HCT116 (cell line): Measurements from ENCODE around the gene CTDSPL2. TPM values are rescaled to one million over a fixed set of nuclear protein-coding genes. Genes with fewer than 3 reads are reported as not detected.

Experiments used
- ATAC-seq: fragments of 200-7000 bp; cut with Tn5 transposase; 2 replicates; pipeline ENCODE4 v1.9.1; 2020; ENCODE audit warnings: mild to moderate bottlenecking, moderate library complexity
- BruUV-seq: library from RNA; stranded (reverse); fragments of 400-500 nt; replicated peaks from 2 replicates; lab custom pipeline; 2021; lab: Mats Ljungman, UMichigan
- CTCF ChIA-PET: fragments of 300-600 bp; sonication (Branson Sonifier 250); formaldehyde crosslinking; loops from one replicate; lab custom pipeline; 2021; ENCODE audit warnings: antibody characterized with exemption; lab: Charles Lee
- POLR2A ChIA-PET: fragments of 300-600, 350-600 bp; sonication (Branson Sonifier 250); formaldehyde crosslinking; loops from one replicate; lab custom pipeline; 2021; ENCODE audit warnings: antibody characterized with exemption; lab: Charles Lee
- RAD21 ChIA-PET, 2 experiments: fragments of 300-600 bp; sonication (Branson Sonifier 250); formaldehyde crosslinking; loops; one replicate each; lab custom pipeline; 2023; ENCODE audit warnings: low total read pairs in 2 of 2; ENCODE audit not compliant: uncharacterized antibody in 2 of 2, unreplicated experiment in 2 of 2, low non-redundant PET in 1 of 2; lab: Charles Lee
- DNase-seq: peaks from one replicate; pipeline ENCODE4 v3.0.0-alpha.2; 2010; ENCODE audit warnings: low read depth, low spot score
- H2AFZ ChIP-seq: fragments of 200-600 bp; shearing (Covaris generic), sonication (generic); 2 replicates; pipeline ENCODE4 v1.6.1; 2017; ENCODE audit warnings: low read depth, mixed run types, mixed read lengths, antibody characterized with exemption, low read length; ENCODE audit not compliant: poor library complexity, severe bottlenecking
- H3K27ac ChIP-seq: 2 replicates; pipeline ENCODE4 v1.5.1; 2012; ENCODE audit warnings: low read depth, low read length
- H3K27me3 ChIP-seq: fragments of 200-600 bp; sonication (generic); 2 replicates; pipeline ENCODE4 v1.6.1; 2016; ENCODE audit warnings: mixed run types, low read length, mixed read lengths; ENCODE audit not compliant: insufficient read depth
- H3K36me3 ChIP-seq, 2 experiments: fragments of 200-500 bp in 1 of 2; fragments of 200-600 bp in 1 of 2; sonication (Bioruptor generic) in 1 of 2; sonication (generic) in 1 of 2; 2 replicates each; pipeline versions ENCODE4 v1.5.1 to v1.6.1; 2014 to 2016; ENCODE audit warnings: low read length in 2 of 2, inconsistent platforms in 1 of 2, mixed read lengths in 1 of 2, mixed run types in 1 of 2; ENCODE audit not compliant: insufficient read depth in 2 of 2, control insufficient read depth in 1 of 2
- H3K4me1 ChIP-seq, 2 experiments: fragments of 200-600 bp in 1 of 2; sonication (generic) in 1 of 2; 2 replicates each; pipeline versions ENCODE4 v1.5.1 to v1.6.1; 2012 to 2017; ENCODE audit warnings: low read length in 2 of 2, inconsistent platforms in 1 of 2, mild to moderate bottlenecking in 1 of 2, mixed read lengths in 1 of 2, mixed run types in 1 of 2, moderate library complexity in 1 of 2; ENCODE audit not compliant: insufficient read depth in 2 of 2, control insufficient read depth in 1 of 2
- H3K4me2 ChIP-seq: fragments of 200-600 bp; sonication (generic); 2 replicates; pipeline ENCODE4 v1.6.1; 2017; ENCODE audit warnings: mixed run types, low read length, mixed read lengths
- H3K4me3 ChIP-seq, 2 experiments: fragments of 200-600 bp in 1 of 2; sonication (generic) in 1 of 2; replicated peaks in 1 of 2; 2 replicates each; pipeline ENCODE4 v1.5.1; 2011 to 2016; ENCODE audit warnings: low read length in 2 of 2, control low read depth in 1 of 2, low read depth in 1 of 2, mild to moderate bottlenecking in 1 of 2, mixed read lengths in 1 of 2, mixed run types in 1 of 2
- H3K79me2 ChIP-seq: fragments of 200-600 bp; sonication (generic); 2 replicates; pipeline ENCODE4 v1.6.1; 2017; ENCODE audit warnings: mild to moderate bottlenecking, mixed run types, low read length, moderate library complexity, mixed read lengths; ENCODE audit not compliant: insufficient read depth
- H3K9ac ChIP-seq: fragments of 200-600 bp; sonication (generic); 2 replicates; pipeline ENCODE4 v1.6.1; 2016; ENCODE audit warnings: low read length, mixed read lengths
- H3K9me2 ChIP-seq: fragments of 200-600 bp; sonication (generic), shearing (Covaris generic); 2 replicates; pipeline ENCODE4 v1.6.1; 2017; ENCODE audit warnings: mixed run types, mild to moderate bottlenecking, moderate library complexity; ENCODE audit not compliant: insufficient read depth
- H3K9me3 ChIP-seq, 2 experiments: fragments of 200-500 bp in 1 of 2; fragments of 200-600 bp in 1 of 2; sonication (Bioruptor generic) in 1 of 2; sonication (generic) in 1 of 2; 2 replicates each; pipeline ENCODE4 v1.6.1; 2014 to 2017; ENCODE audit warnings: low read length in 2 of 2, mixed read lengths in 2 of 2, inconsistent platforms in 1 of 2, low read depth in 1 of 2, mild to moderate bottlenecking in 1 of 2, mixed run types in 1 of 2, moderate library complexity in 1 of 2; ENCODE audit not compliant: control insufficient read depth in 1 of 2, insufficient read depth in 1 of 2
- H4K20me1 ChIP-seq: fragments of 200-600 bp; sonication (generic), shearing (Covaris generic); 2 replicates; pipeline ENCODE4 v1.6.1; 2017; ENCODE audit warnings: mixed run types, mild to moderate bottlenecking, moderate library complexity; ENCODE audit not compliant: insufficient read depth
- ATF3 ChIP-seq: IDR thresholded peaks from 2 replicates; pipeline ENCODE4 v1.6.1; 2012
- CBX3 ChIP-seq: IDR thresholded peaks from 2 replicates; pipeline ENCODE4 v1.6.1; 2012; ENCODE audit warnings: low read depth
- CEBPB ChIP-seq: IDR thresholded peaks from 2 replicates; pipeline ENCODE4 v1.6.1; 2012; ENCODE audit warnings: low read depth
- EGR1 ChIP-seq: IDR thresholded peaks from 2 replicates; pipeline ENCODE4 v1.6.1; 2012; ENCODE audit warnings: low read depth
- ELF1 ChIP-seq: IDR thresholded peaks from 2 replicates; pipeline ENCODE4 v1.6.1; 2012; ENCODE audit warnings: low read depth, borderline replicate concordance
- EZH2phosphoT487 ChIP-seq: fragments of 200-600 bp; IDR thresholded peaks from 2 replicates; pipeline ENCODE4 v1.6.1; 2018; ENCODE audit warnings: antibody characterized with exemption, borderline replicate concordance
- JUND ChIP-seq: IDR thresholded peaks from 2 replicates; pipeline ENCODE4 v1.6.1; 2012
- MAX ChIP-seq: IDR thresholded peaks from 2 replicates; pipeline ENCODE4 v1.6.1; 2012
- POLR2AphosphoS5 ChIP-seq: IDR thresholded peaks from 2 replicates; pipeline ENCODE4 v1.6.1; 2011; ENCODE audit warnings: mild to moderate bottlenecking, low read depth, low read length, moderate library complexity
- RAD21 ChIP-seq: IDR thresholded peaks from 2 replicates; pipeline ENCODE4 v1.6.1; 2012; ENCODE audit warnings: low read depth, mild to moderate bottlenecking
- SIN3A ChIP-seq: IDR thresholded peaks from 2 replicates; pipeline ENCODE4 v1.6.1; 2012; ENCODE audit warnings: low read depth
- SP1 ChIP-seq: IDR thresholded peaks from 2 replicates; pipeline ENCODE4 v1.6.1; 2012; ENCODE audit warnings: low read depth
- TCF7L2 ChIP-seq: IDR thresholded peaks from 2 replicates; pipeline ENCODE4 v1.7.0; 2011; ENCODE audit warnings: borderline replicate concordance, inconsistent platforms; ENCODE audit not compliant: insufficient read depth, insufficient read length; ENCODE audit errors: extremely low read depth
- YY1 ChIP-seq: IDR thresholded peaks from 2 replicates; pipeline ENCODE4 v1.6.1; 2011; ENCODE audit warnings: low read length, low read depth, moderate library complexity, mild to moderate bottlenecking; ENCODE audit not compliant: insufficient replicate concordance; ENCODE audit errors: extremely low read depth
- ZFX ChIP-seq: fragments of 450-650 bp; IDR thresholded peaks from 2 replicates; pipeline ENCODE4 v1.6.1; 2017
- ZNF274 ChIP-seq: fragments of 200-500 bp; sonication (Bioruptor generic); IDR thresholded peaks from 2 replicates; pipeline ENCODE4 v1.6.1; 2014; ENCODE audit warnings: mild to moderate bottlenecking, low read depth, low read length, inconsistent platforms
- intact Hi-C: fragments of 100-400 bp; cut with micrococcal nuclease; formaldehyde crosslinking; loops from 2 replicates; pipeline ENCODE4 v1.10.0; 2022
- total RNA-seq: library from RNA; stranded (reverse); gene quantifications from one replicate; pipeline ENCODE4 v1.2.1, GENCODE V29; 2021; ENCODE audit not compliant: unreplicated experiment

Gene CTDSPL2
- total RNA-seq, 1 experiment from 2014 or later: 56.0 TPM

- no peak for DNase-seq
- Histone ChIP-seq H3K4me1 (no peaks in the 10 kb centered on the region), H4K20me1 (peaks cover 10% of the 10 kb centered on the region), H3K4me2 (no peak overlapping the region), H3K4me3 (no peak overlapping the region)
- POLR2A ChIA-PET: no interaction called here
- ATAC-seq: no peak
- no peak for TF ChIP-seq YY1
- TF ChIP-seq ATF3: no peak
- no peak for TF ChIP-seq ZFX
- TF ChIP-seq EZH2phosphoT487: no peak
- no peak for TF ChIP-seq SP1
- TF ChIP-seq, all 23 proteins: peak for 0
- no TSS peak for BruUV-seq
- intact Hi-C loops: no loop called here
- no peaks in the 10 kb centered on the region for H3K9me3 ChIP-seq
- no peak overlapping the region for H2AFZ ChIP-seq
- no peak overlapping the region for H3K27ac ChIP-seq
- RAD21 ChIA-PET: no interaction called here
- peaks cover 46% of the 10 kb centered on the region for H3K79me2 ChIP-seq
- no peaks in the 10 kb centered on the region for H3K27me3 ChIP-seq
- H3K9ac ChIP-seq: no peak overlapping the region
- H3K9me2 ChIP-seq: no peaks in the 10 kb centered on the region
- peaks cover 25 to 26% of the 10 kb centered on the region in 2 experiments for H3K36me3 ChIP-seq
- CTCF ChIA-PET: no interaction called here
These were observed 68.1 kb downstream of the CTDSPL2 start for GRCh38 chr15:44495562-44495961.

GRCh38 chr15:44500555-44500954, 73.1 kb downstream of the CTDSPL2 start:
- Histone ChIP-seq H3K4me3 (no peak overlapping the region), H3K27ac (no peak overlapping the region), H2AFZ (no peak overlapping the region), H3K4me2 (no peak overlapping the region), H3K9ac (no peak overlapping the region), H3K27me3 (no peaks in the 10 kb centered on the region), H4K20me1 (peaks cover 18% of the 10 kb centered on the region; the same call in 1 of the 2 replicates), H3K4me1 (no peaks in the 10 kb centered on the region), H3K9me2 (no peaks in the 10 kb centered on the region), H3K36me3 (peaks cover 17 to 32% of the 10 kb centered on the region in 2 experiments; a peak in 3 of 4 replicates), H3K79me2 (peaks cover 43% of the 10 kb centered on the region), H3K9me3 (no peaks in the 10 kb centered on the region)
- ATAC-seq (no peak), DNase-seq (no peak)
- intact Hi-C loops: loop anchor here (5.0 to 10.0 kb wide), 3 partner anchors 283 to 626 kb away; no protein-coding TSS in a partner anchor
- BruUV-seq: no TSS peak
- no peak for TF ChIP-seq ELF1
- no peak for TF ChIP-seq SIN3A
- TF ChIP-seq MAX: no peak
- no peak for TF ChIP-seq EZH2phosphoT487
- no peak for TF ChIP-seq ZNF274
- no peak for TF ChIP-seq YY1
- TF ChIP-seq RAD21: no peak
- TF ChIP-seq SP1: no peak
- TF ChIP-seq JUND: no peak
- TF ChIP-seq CBX3: no peak
- TF ChIP-seq POLR2AphosphoS5: no peak
- TF ChIP-seq ATF3: no peak
- TF ChIP-seq TCF7L2: no peak
- no peak for TF ChIP-seq CEBPB
- TF ChIP-seq EGR1: no peak
- CTCF ChIA-PET: interaction anchor here (0.6 to 2.5 kb wide), 7 partner anchors 9 to 1075 kb away, joined by 3 to 28 read pairs (median 6); partner anchors contain the start of genes CTDSPL2 and SPG11
- RAD21 ChIA-PET: no interaction called here
- POLR2A ChIA-PET: no interaction called here
